ENCODE data around the gene SAMD14. TPM values are rescaled to one million over a fixed set of nuclear protein-coding genes. Genes with fewer than 3 reads are reported as not detected.

SAMD14 gene
- total RNA-seq, 1 donor from 2014 or later: 21.5 TPM

GRCh38 chr17:50175035-50175807 lies 45.3 kb upstream of the SAMD14 start:
- Histone ChIP-seq H3K27ac (no peak overlapping the region), H3K36me3 (no peaks in the 10 kb centered on the region), H3K4me3 (no peak overlapping the region), H3K27me3 (no peaks in the 10 kb centered on the region), H3K4me1 (peaks cover 20% of the 10 kb centered on the region), H3K9me3 (no peaks in the 10 kb centered on the region)
- intact Hi-C loops (cut with DNase I): no loop called here
- ATAC-seq (no peak), DNase-seq (no peak)
- TF ChIP-seq CTCF (IDR thresholded peaks at IDR 0.05): no peak

- H3K4me3 ChIP-seq: no peak overlapping the region
- DNase-seq (no peak), ATAC-seq (no peak)
- peaks cover 20% of the 10 kb centered on the region for H3K4me1 ChIP-seq
- H3K9me3 ChIP-seq: no peaks in the 10 kb centered on the region
- TF ChIP-seq CTCF (IDR thresholded peaks at IDR 0.05): no peak
- no peak overlapping the region for H3K27ac ChIP-seq
- no peaks in the 10 kb centered on the region for H3K27me3 ChIP-seq
- H3K36me3 ChIP-seq: no peaks in the 10 kb centered on the region
- intact Hi-C loops (cut with DNase I): no loop called here
These were observed 44.5 kb upstream of the SAMD14 start for GRCh38 chr17:50174444-50174843.

- ATAC-seq (no peak), DNase-seq (no peak)
- peaks cover 14% of the 10 kb centered on the region for H3K4me1 ChIP-seq
- no peak for TF ChIP-seq CTCF (IDR thresholded peaks at IDR 0.05)
- H3K4me3 ChIP-seq: no peak overlapping the region
- no peaks in the 10 kb centered on the region for H3K36me3 ChIP-seq
- no peaks in the 10 kb centered on the region for H3K27me3 ChIP-seq
- no peaks in the 10 kb centered on the region for H3K9me3 ChIP-seq
- intact Hi-C loops (cut with DNase I): no loop called here
- peak overlapping the region; percentile 24 for H3K27ac ChIP-seq
These were observed 43.5 kb upstream of the SAMD14 start for GRCh38 chr17:50173335-50173941.

- H3K36me3 ChIP-seq: no peaks in the 10 kb centered on the region
- peaks cover 9% of the 10 kb centered on the region for H3K4me1 ChIP-seq
- no peaks in the 10 kb centered on the region for H3K27me3 ChIP-seq
- H3K9me3 ChIP-seq: no peaks in the 10 kb centered on the region
- intact Hi-C loops (cut with DNase I): no loop called here
- peak overlapping the region; percentile 24 for H3K27ac ChIP-seq
- no peak for TF ChIP-seq CTCF (IDR thresholded peaks at IDR 0.05)
- ATAC-seq (no peak), DNase-seq (no peak)
- no peak overlapping the region for H3K4me3 ChIP-seq
These were observed 43.0 kb upstream of the SAMD14 start for GRCh38 chr17:50172936-50173334.

- no peak overlapping the region for H3K27ac ChIP-seq
- H3K4me1 ChIP-seq: peaks cover 1% of the 10 kb centered on the region
- intact Hi-C loops (cut with DNase I): no loop called here
- no peak overlapping the region for H3K4me3 ChIP-seq
- TF ChIP-seq CTCF (IDR thresholded peaks at IDR 0.05): no peak
- DNase-seq: no peak
- no peaks in the 10 kb centered on the region for H3K27me3 ChIP-seq
- no peak for ATAC-seq
- no peaks in the 10 kb centered on the region for H3K9me3 ChIP-seq
- H3K36me3 ChIP-seq: no peaks in the 10 kb centered on the region
These were observed 42.2 kb upstream of the SAMD14 start for GRCh38 chr17:50172130-50172529.
